Measurements from ENCODE around the gene PFN4.
"Not testable (repeated sequence)": the region's sequence is repeated elsewhere in the genome, so short reads cannot be mapped to it uniquely, and the experiment has no call there.

Gene PFN4

GRCh38 chr2:24123195-24123921 is at the start of gene PFN4, which contains the start of gene FAM228B:
PFN4 (minus strand) TSS chr2:24123334; CDS start chr2:24122535, 799 bp downstream.
FAM228B (plus strand) TSS chr2:24123469; CDS start chr2:24124362, 893 bp downstream.
- peak; percentile 69 for FAIRE-seq

DNA sequence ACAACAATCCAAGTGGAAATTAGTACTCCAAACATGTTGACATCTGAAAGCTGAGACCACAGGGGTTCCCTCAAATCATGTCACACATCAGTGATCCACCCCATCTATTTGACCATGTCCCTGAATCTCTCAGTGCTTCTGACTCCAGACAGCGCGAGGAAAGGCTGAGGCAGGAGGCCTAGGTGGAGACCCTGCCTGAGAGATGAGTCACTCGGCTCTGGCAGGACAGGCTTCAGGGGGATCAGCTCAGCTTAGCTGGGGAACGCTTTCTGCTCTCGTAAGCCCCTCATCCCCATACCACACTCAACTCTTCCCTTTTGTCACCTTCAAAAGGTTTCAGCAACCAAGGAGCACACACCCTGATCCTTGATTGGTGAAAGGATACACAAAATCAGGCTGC is 45.9 kb upstream of the PFN4 start:
- FAIRE-seq, result no peak
- no peak for DNase-seq (ENCODE audit: insufficient read length, low spot score)

More at GRCh38 chr2:24123195-24123921, at the start of gene PFN4, which contains the start of gene FAM228B:
- DNase-seq (ENCODE audit: insufficient read length, low spot score), result peak; percentile 92

DNA sequence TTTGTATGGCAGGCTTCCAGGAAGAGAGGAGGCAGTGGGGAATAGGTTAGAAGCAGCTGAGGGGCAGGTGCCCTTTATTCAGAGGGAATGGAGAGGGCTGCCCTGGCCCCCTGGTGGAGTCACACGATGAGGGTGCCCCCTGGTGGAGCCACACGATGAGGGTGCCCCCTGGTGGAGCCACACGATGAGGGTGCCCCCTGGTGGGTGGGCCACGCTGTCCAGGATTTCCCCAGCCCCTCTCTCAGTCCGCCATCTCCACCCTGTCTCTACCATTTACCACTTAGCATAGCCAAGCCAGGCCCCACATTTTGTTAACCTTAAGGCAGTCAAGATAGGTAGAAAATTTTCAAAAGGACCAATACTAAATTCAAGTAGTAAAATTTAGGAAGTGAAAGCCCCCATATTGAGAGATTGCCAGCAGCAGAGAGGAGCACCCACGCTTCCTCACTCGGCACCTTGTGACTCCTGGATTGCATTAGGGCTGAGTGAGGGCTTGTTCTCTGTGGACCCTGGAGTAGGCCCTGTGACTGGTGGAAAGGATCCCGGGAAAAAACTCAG is 41.4 kb upstream of the PFN4 start:
- FAIRE-seq (peak; percentile 60), DNase-seq (ENCODE audit: insufficient read length, low spot score) (peak; percentile 47)

GRCh38 chr2:24163601-24164000 is 40.5 kb upstream of the PFN4 start:
- DNase-seq (ENCODE audit: insufficient read length, low spot score) (no peak), FAIRE-seq (no peak)

DNA sequence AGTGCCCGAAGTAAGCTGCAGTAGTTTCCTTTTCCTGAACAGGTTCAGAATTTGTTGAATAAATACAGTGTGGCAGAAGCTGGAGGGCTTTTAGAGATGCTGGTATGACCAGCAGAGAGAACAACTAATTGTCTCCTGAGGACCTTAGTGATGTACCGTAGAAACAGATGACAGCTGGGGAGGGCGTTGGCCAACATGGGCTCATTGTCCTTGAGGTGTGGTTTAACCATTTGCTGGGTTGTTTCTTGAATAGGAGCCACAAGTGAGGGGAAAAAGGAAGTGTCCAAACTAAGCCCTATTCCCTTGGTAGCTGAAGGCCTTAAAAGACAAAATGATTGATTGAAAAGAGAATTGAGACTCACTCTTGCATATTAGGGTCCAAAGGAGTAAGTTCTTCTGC is 40.1 kb upstream of the PFN4 start:
- no peak for DNase-seq (ENCODE audit: insufficient read length, low spot score)
- FAIRE-seq, result no peak

DNA sequence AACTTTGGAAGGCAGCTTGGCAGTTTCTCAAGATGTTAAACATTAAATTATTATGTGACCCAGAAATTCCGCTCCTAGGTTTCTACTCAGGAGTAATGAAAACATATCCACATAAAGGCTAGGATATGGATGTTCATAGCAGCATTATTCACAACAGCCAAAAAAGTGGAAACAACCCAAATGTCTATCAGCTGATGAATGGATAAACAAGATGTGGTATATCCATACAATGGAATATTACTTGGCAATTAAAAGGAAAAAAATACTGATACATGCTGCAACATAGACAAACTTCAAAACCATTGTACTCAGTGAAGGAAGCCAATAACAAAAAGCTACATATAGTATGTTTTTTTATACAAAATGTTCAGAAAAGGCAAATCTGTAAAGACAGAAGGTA is 39.4 kb upstream of the PFN4 start:
- FAIRE-seq, result no peak
- DNase-seq (ENCODE audit: insufficient read length, low spot score), result no peak

DNA sequence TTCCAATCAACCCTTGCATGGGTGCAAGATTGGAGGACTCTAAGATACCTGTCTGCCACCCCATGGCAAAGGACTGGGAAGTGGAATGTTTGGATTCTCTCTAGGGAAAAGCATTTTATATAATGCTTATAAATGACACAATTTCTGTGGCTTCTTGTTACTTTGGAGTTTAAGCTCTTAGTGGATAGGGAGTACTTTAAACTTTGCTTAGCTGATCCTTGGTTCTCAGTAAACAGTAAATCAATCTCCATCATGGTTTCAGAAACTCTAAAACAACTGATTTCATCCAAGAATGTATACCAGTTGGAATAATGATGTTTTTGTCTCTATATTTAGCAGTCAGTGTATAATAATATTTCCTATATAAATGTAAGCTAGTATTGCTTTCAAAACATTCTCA is 37.6 kb upstream of the PFN4 start:
- no peak for FAIRE-seq
- DNase-seq (ENCODE audit: insufficient read length, low spot score), result no peak

DNA sequence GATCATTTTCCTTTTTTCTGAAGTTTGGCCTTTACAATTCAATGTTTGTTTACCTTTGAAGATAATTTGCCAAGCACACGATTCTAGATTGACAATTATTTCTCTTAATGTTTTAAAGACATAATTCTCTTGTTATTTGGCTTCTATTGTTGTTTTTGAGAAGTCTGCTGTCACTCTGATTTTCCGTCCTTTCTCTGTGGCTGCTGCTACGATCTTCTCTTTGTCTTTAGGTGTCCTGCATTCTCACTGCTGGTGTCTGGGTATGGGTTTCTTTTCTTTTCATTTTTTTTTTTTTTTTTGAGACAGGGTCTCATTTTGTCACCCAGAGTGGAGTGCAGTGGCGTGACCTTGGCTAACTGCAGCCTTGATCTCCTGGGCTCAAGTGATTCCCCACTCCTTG is 36.6 kb upstream of the PFN4 start:
- DNase-seq (ENCODE audit: insufficient read length, low spot score), result no peak
- FAIRE-seq, result no peak

DNA sequence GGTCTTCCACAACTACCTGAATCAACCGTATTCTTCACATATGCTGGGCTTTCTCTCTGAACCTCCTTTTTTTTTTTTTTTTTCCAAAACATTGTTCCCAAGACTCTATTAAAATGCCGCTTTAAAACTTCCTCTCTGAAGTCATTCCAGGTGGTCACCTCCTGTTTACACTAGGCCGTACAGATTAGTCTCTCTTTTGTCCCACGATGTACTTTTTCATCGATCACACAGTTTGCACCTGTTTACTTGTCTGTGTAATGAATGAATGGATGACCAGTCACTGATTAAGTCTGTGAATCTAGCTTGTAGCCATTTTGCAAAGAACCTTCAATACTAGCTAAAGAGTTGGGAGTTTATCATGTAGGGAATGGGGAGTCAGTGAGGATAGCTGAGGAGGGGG is 35.0 kb upstream of the PFN4 start:
- DNase-seq (ENCODE audit: insufficient read length, low spot score) (no peak), FAIRE-seq (no peak)

GRCh38 chr2:24153478-24153877 is 30.3 kb upstream of the PFN4 start:
- DNase-seq (ENCODE audit: insufficient read length, low spot score), result no peak
- peak; percentile 55 for FAIRE-seq

- DNase-seq (ENCODE audit: insufficient read length, low spot score) (no peak), FAIRE-seq (no peak)
Observed at GRCh38 chr2:24152413-24153197, 29.5 kb upstream of the PFN4 start.

DNA sequence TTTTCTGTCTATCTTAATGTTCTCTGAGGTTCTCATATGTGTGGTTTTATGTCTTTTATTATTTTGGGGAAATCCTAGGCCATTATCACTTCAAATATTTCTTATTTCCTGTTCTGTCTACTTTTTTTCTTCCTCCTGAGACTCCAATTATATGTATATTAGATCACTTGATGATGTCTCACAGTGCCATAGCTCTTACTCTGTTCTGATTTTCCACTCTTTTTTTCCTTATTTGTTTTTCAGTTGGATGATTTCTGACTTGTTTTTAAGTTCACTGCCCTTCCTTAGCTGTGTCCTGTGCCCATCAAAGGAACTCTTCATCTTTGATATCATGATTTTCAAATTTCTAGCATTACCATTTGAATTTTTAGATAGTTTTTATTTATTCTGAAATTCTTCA is 24.2 kb upstream of the PFN4 start:
- no peak for FAIRE-seq
- no peak for DNase-seq (ENCODE audit: insufficient read length, low spot score)

GRCh38 chr2:24140305-24140704 is 17.2 kb upstream of the PFN4 start:
- not testable (repeated sequence) for DNase-seq (ENCODE audit: insufficient read length, low spot score); FAIRE-seq

DNA sequence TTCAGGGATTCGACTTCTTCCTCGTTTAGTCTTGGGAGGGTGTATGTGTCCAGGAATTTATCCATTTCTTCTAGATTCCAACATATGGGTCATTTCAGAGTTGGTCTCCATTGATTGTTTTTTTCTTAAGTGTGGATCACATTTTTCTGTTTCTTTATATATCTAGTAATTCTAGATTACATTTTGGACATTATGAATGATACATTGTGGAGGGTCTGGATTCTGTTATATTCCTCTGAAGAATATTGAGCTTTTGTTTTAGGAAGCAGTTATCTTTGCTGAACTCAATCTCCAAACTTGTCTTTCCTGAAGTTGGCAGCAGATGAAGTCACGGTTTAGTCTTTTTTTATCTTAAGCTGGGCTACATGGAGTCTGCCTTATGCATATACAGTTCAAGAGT is 9.4 kb upstream of the PFN4 start:
- no peak for DNase-seq (ENCODE audit: insufficient read length, low spot score)
- FAIRE-seq, result no peak

GRCh38 chr2:24125956-24126355 is 2.8 kb upstream of the PFN4 start:
- FAIRE-seq, result no peak

DNA sequence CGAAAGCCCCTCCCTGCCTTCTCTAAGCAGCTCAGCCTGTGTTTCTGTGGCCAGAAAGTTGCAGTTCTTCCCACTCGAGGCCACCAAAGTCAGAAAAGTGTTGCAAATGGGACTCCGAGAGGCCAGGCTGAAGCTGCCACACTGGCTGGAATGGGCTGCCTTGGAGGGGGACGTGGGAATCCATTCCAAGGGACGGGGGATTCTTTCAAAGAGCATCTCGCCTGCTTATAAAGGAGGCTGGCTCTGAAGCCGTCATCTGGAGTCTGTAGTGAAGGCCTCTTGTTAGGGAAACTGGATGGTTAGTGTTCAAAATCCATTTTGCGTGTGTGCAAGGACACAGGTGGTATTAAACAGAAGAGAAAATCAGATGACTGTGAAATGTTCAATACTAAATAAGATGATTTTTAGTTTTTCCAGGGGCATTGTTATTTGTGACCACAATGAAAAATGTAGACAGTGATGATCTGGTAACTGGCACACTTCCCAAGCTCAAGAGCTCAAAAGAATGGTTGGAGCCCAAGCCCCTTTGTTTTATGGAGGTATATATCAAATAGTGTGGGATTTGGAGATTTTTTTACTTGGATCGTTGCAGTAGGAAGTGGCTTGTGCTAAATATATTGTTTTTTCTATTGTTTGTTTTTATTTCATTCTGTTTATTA is 917 bp upstream of the PFN4 start:
- DNase-seq (ENCODE audit: insufficient read length, low spot score) (no peak), FAIRE-seq (no peak)

More at GRCh38 chr2:24125956-24126355, 2.8 kb upstream of the PFN4 start:
- DNase-seq (ENCODE audit: insufficient read length, low spot score), result no peak

GRCh38 chr2:24122366-24123194 is 554 bp downstream of the PFN4 start:
- FAIRE-seq, result peak; percentile 23

GRCh38 chr2:24121469-24121868 is 1.7 kb downstream of the PFN4 start:
- DNase-seq (ENCODE audit: insufficient read length, low spot score) (no peak), FAIRE-seq (no peak)

More at GRCh38 chr2:24122366-24123194, 554 bp downstream of the PFN4 start:
- peak; percentile 26 for DNase-seq (ENCODE audit: insufficient read length, low spot score)

GRCh38 chr2:24121066-24121465 is 2.1 kb downstream of the PFN4 start:
- no peak for FAIRE-seq
- DNase-seq (ENCODE audit: insufficient read length, low spot score), result no peak

GRCh38 chr2:24117902-24118301 is 5.2 kb downstream of the PFN4 start:
- FAIRE-seq (no peak), DNase-seq (ENCODE audit: insufficient read length, low spot score) (no peak)
